Tibial artery (tissue), 4 donors: Measurements from ENCODE around the gene PLAC9.

Experiments
- DNase-seq, 2 donors: peaks; one replicate each; pipeline ENCODE4 v3.0.0-alpha.2; 2019
- H3K27ac ChIP-seq, 2 donors: fragments of 200-600 bp; sonication (generic) in 1 of 2; 1 replicate in 1 of 2; 2 replicates in 1 of 2; pipeline ENCODE4 v1.5.1; 2018 to 2019; ENCODE audit warnings: mild to moderate bottlenecking in 1 of 2
- H3K27me3 ChIP-seq, 2 donors: fragments of 200-600 bp; sonication (generic) in 1 of 2; one replicate each; pipeline versions ENCODE4 v1.5.1 to v1.6.0; 2016 to 2019
- H3K36me3 ChIP-seq, 3 donors: fragments of 200-600 bp; sonication (generic) in 2 of 3; one replicate each; pipeline ENCODE4 v1.5.1; 2016 to 2019; ENCODE audit warnings: mild to moderate bottlenecking in 2 of 3
- H3K4me1 ChIP-seq, 4 donors: fragments of 200-600 bp; sonication (generic) in 2 of 4; 1 replicate in 3 of 4; 2 replicates in 1 of 4; pipeline ENCODE4 v1.5.1; 2016 to 2019
- H3K4me3 ChIP-seq, 2 donors: fragments of 200-600 bp; sonication (generic) in 1 of 2; 1 replicate in 1 of 2; 2 replicates in 1 of 2; pipeline ENCODE4 v1.5.1; 2018 to 2019; ENCODE audit warnings: mild to moderate bottlenecking in 2 of 2
- H3K9me3 ChIP-seq, 3 donors: fragments of 200-600 bp; sonication (generic) in 1 of 3; one replicate each; pipeline ENCODE4 v1.5.1; 2016 to 2019
- CTCF ChIP-seq, 2 experiments: fragments of 200-600 bp in 1 of 2; fragments of 450-650 bp in 1 of 2; IDR thresholded peaks; one replicate each; pipeline ENCODE4 v1.5.1; 2017 to 2019; ENCODE audit warnings: antibody characterized with exemption in 2 of 2, mild to moderate bottlenecking in 1 of 2, moderate library complexity in 1 of 2
- intact Hi-C: fragments of 100-400 bp; cut with DNase I; formaldehyde crosslinking; loops from one replicate; pipeline ENCODE4 v1.15.0; 2023; ENCODE audit warnings: low total_unique reads

PLAC9 gene

GRCh38 chr10:80186364-80187012, 54.0 kb downstream of the PLAC9 start:
- no peaks in the 10 kb centered on the region for H3K27me3 ChIP-seq
- intact Hi-C loops, result no loop called here
- TF ChIP-seq CTCF (IDR thresholded peaks at IDR 0.05), result no peak
- no peaks in the 10 kb centered on the region for H3K36me3 ChIP-seq
- peak in 1 of 2 donors; percentile 53 for DNase-seq
- H3K27ac ChIP-seq, result no peak overlapping the region
- no peaks in the 10 kb centered on the region for H3K9me3 ChIP-seq
- H3K4me1 ChIP-seq, result peaks cover 0 to 83% (median 45%) of the 10 kb centered on the region in 4 donors
- no peak overlapping the region for H3K4me3 ChIP-seq

- no peak overlapping the region for H3K4me3 ChIP-seq
- intact Hi-C loops, result no loop called here
- DNase-seq, result no peak
- H3K27me3 ChIP-seq, result no peaks in the 10 kb centered on the region
- no peak for TF ChIP-seq CTCF (IDR thresholded peaks at IDR 0.05)
- H3K27ac ChIP-seq, result no peak overlapping the region
- H3K9me3 ChIP-seq, result no peaks in the 10 kb centered on the region
- H3K4me1 ChIP-seq, result peaks cover 0 to 89% (median 49%) of the 10 kb centered on the region in 4 donors
- no peaks in the 10 kb centered on the region for H3K36me3 ChIP-seq
Measured at GRCh38 chr10:80187060-80187459, 54.5 kb downstream of the PLAC9 start.

- TF ChIP-seq CTCF (IDR thresholded peaks at IDR 0.05), result no peak
- no peak for DNase-seq
- intact Hi-C loops, result no loop called here
- Histone ChIP-seq H3K36me3 (no peaks in the 10 kb centered on the region), H3K4me3 (no peak overlapping the region), H3K27ac (no peak overlapping the region), H3K4me1 (peaks cover 0 to 85% (median 47%) of the 10 kb centered on the region in 4 donors), H3K9me3 (no peaks in the 10 kb centered on the region), H3K27me3 (no peaks in the 10 kb centered on the region)
Measured at GRCh38 chr10:80187465-80188409, 55.2 kb downstream of the PLAC9 start.

GRCh38 chr10:80188713-80189112, 56.2 kb downstream of the PLAC9 start:
- intact Hi-C loops, result no loop called here
- H3K4me3 ChIP-seq, result no peak overlapping the region
- no peaks in the 10 kb centered on the region for H3K36me3 ChIP-seq
- no peak for TF ChIP-seq CTCF (IDR thresholded peaks at IDR 0.05)
- H3K27me3 ChIP-seq, result no peaks in the 10 kb centered on the region
- peaks cover 0 to 79% (median 38%) of the 10 kb centered on the region in 4 donors for H3K4me1 ChIP-seq
- no peak for DNase-seq
- H3K27ac ChIP-seq, result no peak overlapping the region
- H3K9me3 ChIP-seq, result no peaks in the 10 kb centered on the region

- no peaks in the 10 kb centered on the region for H3K27me3 ChIP-seq
- H3K27ac ChIP-seq, result no peak overlapping the region
- intact Hi-C loops, result no loop called here
- H3K36me3 ChIP-seq, result no peaks in the 10 kb centered on the region
- TF ChIP-seq CTCF (IDR thresholded peaks at IDR 0.05), result no peak
- H3K4me1 ChIP-seq, result peaks cover 0 to 79% (median 50%) of the 10 kb centered on the region in 4 donors
- H3K9me3 ChIP-seq, result no peaks in the 10 kb centered on the region
- H3K4me3 ChIP-seq, result no peak overlapping the region
- no peak for DNase-seq
Measured at GRCh38 chr10:80191589-80192270, 59.2 kb downstream of the PLAC9 start.
